ENCODE results near the gene TMEM151B. TPM values are rescaled to one million over a fixed set of nuclear protein-coding genes. Genes with fewer than 3 reads are reported as not detected.
"Not testable (repeated sequence)": the region's sequence is repeated elsewhere in the genome, so short reads cannot be mapped to it uniquely, and the experiment has no call there.

TMEM151B gene
- total RNA-seq, 2 donors from 2014 or later, result 0.09 to 1.1 TPM

DNA sequence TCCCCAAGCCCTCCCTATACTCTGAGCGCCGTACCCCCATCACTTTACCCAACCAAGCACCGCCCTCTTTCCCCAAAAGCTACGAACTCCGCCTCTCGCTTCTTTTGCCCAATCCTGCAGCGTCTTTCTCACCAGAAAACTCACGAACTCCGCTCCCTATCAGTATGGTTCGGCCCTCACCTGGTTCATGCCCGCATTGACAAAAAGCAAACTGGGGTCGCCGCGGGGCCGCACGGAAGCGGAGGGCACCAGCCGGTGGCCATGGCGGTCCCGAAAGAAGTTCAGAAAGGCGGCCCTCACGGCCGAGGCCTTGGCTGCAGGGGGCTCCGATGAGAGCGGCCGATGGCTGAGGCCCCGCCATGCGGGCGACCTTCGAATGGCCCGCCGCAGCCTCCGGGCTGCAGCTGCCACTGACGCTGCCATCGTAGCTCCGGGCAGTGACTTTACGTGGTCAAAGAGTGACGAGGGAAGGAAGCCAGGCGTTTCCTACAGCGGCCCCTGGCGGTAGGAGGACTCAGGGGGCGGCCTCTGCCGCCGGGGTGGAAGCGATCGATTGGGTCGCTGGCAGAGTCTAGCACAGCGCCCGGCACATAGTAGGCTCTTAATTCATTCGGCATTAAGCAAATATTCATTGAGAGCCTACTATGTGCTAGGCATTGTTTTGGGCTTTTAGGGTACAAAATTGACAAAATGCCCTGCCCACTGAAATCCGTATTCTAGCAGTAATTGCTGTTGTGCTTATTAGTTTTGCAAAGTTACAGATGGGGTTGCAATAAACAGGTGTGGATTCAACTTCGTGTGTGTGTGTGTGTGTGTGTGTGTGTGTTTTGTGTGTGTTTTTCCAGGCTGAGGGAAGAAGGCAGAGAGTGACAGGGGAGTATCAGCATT is 42.9 kb downstream of the TMEM151B start, which contains the start of gene AARS2:
Gene AARS2 (minus strand): TSS at position 447 of the 888 bp plus-strand sequence. CDS start 24 bp downstream, at position 423.
- H3K4me3 ChIP-seq, result peak within 1 kb of the TSS; percentile 63 to 73
- no peaks in the 10 kb centered on the region for H3K9me3 ChIP-seq
- peaks cover 5% of the 10 kb centered on the region for H3K4me1 ChIP-seq (replicated peaks)
- no peaks in the 10 kb centered on the region for H3K27me3 ChIP-seq (replicated peaks; ENCODE audit: insufficient read depth)
- H3K36me3 ChIP-seq, result peaks cover 3 to 5% of the 10 kb centered on the region in 2 donors
- peak within 1 kb of the TSS; percentile 63 to 65 for H3K27ac ChIP-seq
- peak; percentile 66 for DNase-seq (ENCODE audit: low spot score)
- TF ChIP-seq POLR2A (IDR thresholded peaks at IDR 0.05), result peak; percentile 49
- TF ChIP-seq POLR2AphosphoS5 (IDR thresholded peaks at IDR 0.05), result peak; percentile 91
- TF ChIP-seq, protein P1, sequence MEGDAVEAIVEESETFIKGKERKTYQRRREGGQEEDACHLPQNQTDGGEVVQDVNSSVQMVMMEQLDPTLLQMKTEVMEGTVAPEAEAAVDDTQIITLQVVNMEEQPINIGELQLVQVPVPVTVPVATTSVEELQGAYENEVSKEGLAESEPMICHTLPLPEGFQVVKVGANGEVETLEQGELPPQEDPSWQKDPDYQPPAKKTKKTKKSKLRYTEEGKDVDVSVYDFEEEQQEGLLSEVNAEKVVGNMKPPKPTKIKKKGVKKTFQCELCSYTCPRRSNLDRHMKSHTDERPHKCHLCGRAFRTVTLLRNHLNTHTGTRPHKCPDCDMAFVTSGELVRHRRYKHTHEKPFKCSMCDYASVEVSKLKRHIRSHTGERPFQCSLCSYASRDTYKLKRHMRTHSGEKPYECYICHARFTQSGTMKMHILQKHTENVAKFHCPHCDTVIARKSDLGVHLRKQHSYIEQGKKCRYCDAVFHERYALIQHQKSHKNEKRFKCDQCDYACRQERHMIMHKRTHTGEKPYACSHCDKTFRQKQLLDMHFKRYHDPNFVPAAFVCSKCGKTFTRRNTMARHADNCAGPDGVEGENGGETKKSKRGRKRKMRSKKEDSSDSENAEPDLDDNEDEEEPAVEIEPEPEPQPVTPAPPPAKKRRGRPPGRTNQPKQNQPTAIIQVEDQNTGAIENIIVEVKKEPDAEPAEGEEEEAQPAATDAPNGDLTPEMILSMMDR (IDR thresholded peaks at IDR 0.05), result peak; percentile 69 to 94 (median 86)
- intact Hi-C loops (cut with DNase I), result no loop called here
- WGBS, result 2% methylated on average over 42 of the region's 52 CpGs

GRCh38 chr6:44314657-44315056 is 44.4 kb downstream of the TMEM151B start:
- H3K9me3 ChIP-seq; H3K4me1 ChIP-seq (replicated peaks); H3K27me3 ChIP-seq (replicated peaks; ENCODE audit: insufficient read depth); DNase-seq (ENCODE audit: low spot score); H3K27ac ChIP-seq; H3K36me3 ChIP-seq; H3K4me3 ChIP-seq; intact Hi-C loops (cut with DNase I): not testable (repeated sequence)
- 96% methylated on average over 8 of the region's 8 CpGs for WGBS

DNA sequence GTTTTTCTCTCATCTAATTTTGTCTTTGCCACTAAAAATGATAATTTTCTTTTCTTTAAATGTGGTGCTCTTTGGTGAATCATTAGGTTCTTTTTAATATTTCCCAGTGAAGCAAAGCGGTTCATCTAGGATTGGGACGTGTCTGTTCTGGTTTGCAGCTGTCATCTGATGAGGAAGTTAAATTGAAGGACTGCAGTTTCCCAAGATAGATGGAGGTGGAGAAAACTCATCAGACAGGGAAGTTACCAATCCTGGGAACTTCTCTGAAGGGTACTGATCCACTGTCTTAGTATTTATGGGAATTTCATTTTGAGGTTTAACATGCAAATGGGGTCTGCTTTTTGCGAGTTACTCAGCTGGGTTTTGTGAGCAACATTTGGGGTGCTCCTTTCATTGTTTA is 45.3 kb downstream of the TMEM151B start:
- no peak overlapping the region for H3K4me3 ChIP-seq
- H3K27ac ChIP-seq, result no peak overlapping the region
- DNase-seq (ENCODE audit: low spot score), result no peak
- peaks cover 5% of the 10 kb centered on the region for H3K4me1 ChIP-seq (replicated peaks)
- TF ChIP-seq, protein P1 (IDR thresholded peaks at IDR 0.05), result no peak
- TF ChIP-seq POLR2A (IDR thresholded peaks at IDR 0.05) (no peak), POLR2AphosphoS5 (IDR thresholded peaks at IDR 0.05) (no peak)
- no peaks in the 10 kb centered on the region for H3K27me3 ChIP-seq (replicated peaks; ENCODE audit: insufficient read depth)
- no peaks in the 10 kb centered on the region for H3K9me3 ChIP-seq
- intact Hi-C loops (cut with DNase I), result no loop called here
- WGBS, result 61% methylated on average over 3 of the region's 3 CpGs
- H3K36me3 ChIP-seq, result no peaks in the 10 kb centered on the region

DNA sequence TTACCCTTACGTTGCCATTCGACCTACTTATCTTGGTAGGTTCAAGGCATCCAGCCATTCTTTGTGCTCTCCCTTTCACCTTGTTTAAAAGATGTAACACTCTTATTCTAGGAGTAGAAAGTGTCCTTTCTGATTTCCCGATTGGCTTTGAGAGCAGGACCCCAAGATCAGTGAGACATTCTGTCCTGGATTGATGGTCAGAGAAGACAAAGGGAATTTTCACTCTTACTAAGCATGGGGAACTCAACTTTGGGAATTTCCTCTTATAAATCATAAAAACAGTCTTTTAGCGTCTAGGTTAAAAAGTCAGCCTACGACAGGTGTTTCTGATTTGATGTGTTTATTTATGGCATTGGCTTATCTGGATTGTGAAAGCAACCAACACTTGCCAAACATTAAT is 45.7 kb downstream of the TMEM151B start:
- WGBS, result 77% methylated on average over 5 of the region's 5 CpGs
- H3K4me1 ChIP-seq (replicated peaks), result peaks cover 5% of the 10 kb centered on the region
- no peak overlapping the region for H3K4me3 ChIP-seq
- H3K27me3 ChIP-seq (replicated peaks; ENCODE audit: insufficient read depth), result no peaks in the 10 kb centered on the region
- TF ChIP-seq, protein P1 (IDR thresholded peaks at IDR 0.05), result no peak
- TF ChIP-seq POLR2A (IDR thresholded peaks at IDR 0.05) (no peak), POLR2AphosphoS5 (IDR thresholded peaks at IDR 0.05) (no peak)
- H3K9me3 ChIP-seq, result no peaks in the 10 kb centered on the region
- intact Hi-C loops (cut with DNase I), result no loop called here
- no peak for DNase-seq (ENCODE audit: low spot score)
- no peak overlapping the region for H3K27ac ChIP-seq
- H3K36me3 ChIP-seq, result no peaks in the 10 kb centered on the region

GRCh38 chr6:44316481-44316880 is 46.2 kb downstream of the TMEM151B start:
- TF ChIP-seq POLR2A (IDR thresholded peaks at IDR 0.05) (no peak), POLR2AphosphoS5 (IDR thresholded peaks at IDR 0.05) (no peak)
- TF ChIP-seq, protein P1 (IDR thresholded peaks at IDR 0.05), result no peak
- Histone ChIP-seq H3K4me3 (no peak overlapping the region), H3K27ac (no peak overlapping the region), H3K27me3 (replicated peaks; ENCODE audit: insufficient read depth) (no peaks in the 10 kb centered on the region), H3K4me1 (replicated peaks) (peaks cover 5% of the 10 kb centered on the region), H3K36me3 (no peaks in the 10 kb centered on the region), H3K9me3 (no peaks in the 10 kb centered on the region)
- 84% methylated on average over 12 of the region's 12 CpGs for WGBS
- no peak for DNase-seq (ENCODE audit: low spot score)
- intact Hi-C loops (cut with DNase I), result no loop called here

DNA sequence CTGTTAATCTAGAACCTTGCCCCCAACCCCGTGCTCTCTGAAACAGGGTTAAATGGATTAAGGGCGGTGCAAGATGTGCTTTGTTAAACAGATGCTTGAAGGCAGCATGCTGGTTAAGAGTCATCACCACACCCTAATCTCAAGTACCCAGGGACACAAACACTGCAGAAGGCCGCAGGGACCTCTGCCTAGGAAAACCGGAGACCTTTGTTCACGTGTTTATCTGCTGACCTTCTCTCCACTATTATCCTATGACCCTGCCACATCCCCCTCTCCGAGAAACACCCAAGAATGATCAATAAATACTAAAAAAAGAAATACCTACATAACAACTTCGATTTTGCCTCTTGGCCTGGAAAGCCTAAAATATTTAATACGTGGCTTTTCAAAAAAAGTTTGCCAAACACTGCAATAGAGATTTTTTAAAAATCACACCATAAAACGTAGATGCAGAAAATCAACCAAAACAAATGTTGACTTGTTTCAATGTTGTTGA is 46.9 kb downstream of the TMEM151B start:
- H3K27ac ChIP-seq; H3K4me1 ChIP-seq (replicated peaks); H3K27me3 ChIP-seq (replicated peaks; ENCODE audit: insufficient read depth); H3K36me3 ChIP-seq; DNase-seq (ENCODE audit: low spot score); H3K9me3 ChIP-seq; intact Hi-C loops (cut with DNase I); H3K4me3 ChIP-seq: not testable (repeated sequence)
- WGBS, result 73% methylated on average over 9 of the region's 9 CpGs
